Measurements from ENCODE around the gene MSRB3. TPM values are rescaled to one million over a fixed set of nuclear protein-coding genes. Genes with fewer than 3 reads are reported as not detected.

The MSRB3 gene
- total RNA-seq, 2 donors from 2014 or later: 3.6 to 14.5 TPM

DNA sequence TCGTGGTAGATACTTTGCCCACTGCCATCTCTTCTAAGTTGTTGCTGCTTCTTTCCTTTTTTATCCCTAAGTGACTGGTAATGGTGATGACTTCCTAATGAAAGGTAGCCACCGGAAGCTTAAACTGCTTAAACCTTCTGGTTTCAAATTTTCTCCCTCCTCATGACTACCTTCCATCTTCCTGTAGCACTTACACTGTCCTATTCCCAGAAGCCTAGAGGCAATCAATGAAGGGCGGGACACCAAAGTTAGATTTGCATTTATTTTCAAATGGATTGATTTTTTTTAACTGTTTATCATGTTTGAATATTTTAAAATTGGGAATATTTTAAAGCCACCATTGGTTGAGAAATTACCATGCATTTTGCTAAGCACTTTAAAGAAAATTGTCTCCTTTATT is 64.7 kb downstream of the MSRB3 start:
- ATAC-seq (no peak), DNase-seq (no peak)
- TF ChIP-seq CTCF (IDR thresholded peaks at IDR 0.05) (no peak), POLR2A (IDR thresholded peaks at IDR 0.05) (no peak)
- WGBS, 2 donors: 72 to 86% methylated on average over 3 of the region's 3 CpGs
- Histone ChIP-seq H3K36me3 (replicated peaks in 1 of 2; ENCODE audit: insufficient read depth in 1 of 2, low read depth in 2 of 2) (no peaks in the 10 kb centered on the region), H3K4me1 (no peaks in the 10 kb centered on the region), H3K27ac (no peak overlapping the region), H3K4me3 (no peak overlapping the region), H3K9me3 (no peaks in the 10 kb centered on the region), H3K27me3 (no peaks in the 10 kb centered on the region)
- intact Hi-C loops (cut with DNase I): no loop called here

- no peaks in the 10 kb centered on the region for H3K27me3 ChIP-seq
- no peaks in the 10 kb centered on the region for H3K36me3 ChIP-seq (replicated peaks in 1 of 2; ENCODE audit: insufficient read depth in 1 of 2, low read depth in 2 of 2)
- WGBS, 2 donors: 32 to 42% methylated on average over 1 of the region's 1 CpG
- no peak for TF ChIP-seq CTCF (IDR thresholded peaks at IDR 0.05)
- TF ChIP-seq POLR2A (IDR thresholded peaks at IDR 0.05): no peak
- intact Hi-C loops (cut with DNase I): no loop called here
- H3K27ac ChIP-seq: no peak overlapping the region
- ATAC-seq (no peak), DNase-seq (no peak)
- H3K4me3 ChIP-seq: no peak overlapping the region
- H3K9me3 ChIP-seq: no peaks in the 10 kb centered on the region
- no peaks in the 10 kb centered on the region for H3K4me1 ChIP-seq
Measured at GRCh38 chr12:65343801-65344200, 65.3 kb downstream of the MSRB3 start.

GRCh38 chr12:65355461-65355860 is 77.0 kb downstream of the MSRB3 start:
- no peaks in the 10 kb centered on the region for H3K27me3 ChIP-seq
- no peaks in the 10 kb centered on the region for H3K4me1 ChIP-seq
- no peaks in the 10 kb centered on the region for H3K36me3 ChIP-seq (replicated peaks in 1 of 2; ENCODE audit: insufficient read depth in 1 of 2, low read depth in 2 of 2)
- H3K9me3 ChIP-seq: no peaks in the 10 kb centered on the region
- DNase-seq (no peak), ATAC-seq (no peak)
- WGBS, 2 donors: 72 to 83% methylated on average over 3 of the region's 3 CpGs
- TF ChIP-seq CTCF (IDR thresholded peaks at IDR 0.05) (no peak), POLR2A (IDR thresholded peaks at IDR 0.05) (no peak)
- H3K27ac ChIP-seq: no peak overlapping the region
- H3K4me3 ChIP-seq: no peak overlapping the region
- intact Hi-C loops (cut with DNase I): no loop called here

DNA sequence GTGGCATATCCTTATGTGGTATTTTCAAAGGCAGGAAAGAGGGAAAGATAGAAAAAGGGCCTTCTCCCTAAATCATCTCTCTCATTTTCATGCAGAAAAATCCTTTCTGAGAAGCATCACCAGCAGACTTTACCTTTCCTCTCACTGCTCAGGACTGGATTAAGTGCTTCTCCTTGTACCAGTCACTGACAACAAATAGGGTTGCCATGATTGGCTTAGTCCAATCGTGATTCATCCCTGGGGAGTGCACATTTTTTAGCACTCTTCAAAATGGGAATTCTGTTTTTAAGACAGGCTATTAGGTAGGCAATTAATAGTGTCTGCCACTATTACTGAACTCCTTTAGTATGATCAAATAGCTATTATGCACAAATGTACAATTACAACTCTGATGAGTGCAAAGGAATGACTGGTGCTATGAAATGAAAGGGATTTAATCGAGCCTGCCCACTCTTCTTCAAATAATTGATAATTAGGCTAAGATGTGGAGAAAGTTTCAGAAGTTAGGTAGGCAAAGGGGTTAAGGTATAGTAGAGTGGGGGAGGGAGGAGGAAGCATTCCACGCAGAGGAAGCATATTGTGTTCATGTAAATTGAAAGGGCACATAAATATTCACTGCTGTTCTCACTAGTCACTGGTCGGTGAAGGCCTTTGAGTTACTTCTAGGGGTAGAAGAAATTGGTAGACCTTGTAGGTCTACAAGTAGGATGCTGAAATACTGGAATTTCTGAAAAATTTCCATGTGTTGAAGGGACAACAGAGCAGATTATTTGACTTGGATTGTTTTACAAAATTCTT is 84.0 kb downstream of the MSRB3 start:
- no peak overlapping the region for H3K4me3 ChIP-seq
- WGBS, 2 donors: 56 to 57% methylated on average over 4 of the region's 4 CpGs

More for the DNA sequence above, 84.0 kb downstream of the MSRB3 start:
- H3K4me1 ChIP-seq: no peaks in the 10 kb centered on the region
- H3K36me3 ChIP-seq (replicated peaks in 1 of 2; ENCODE audit: insufficient read depth in 1 of 2, low read depth in 2 of 2): no peaks in the 10 kb centered on the region
- no peak overlapping the region for H3K27ac ChIP-seq
- ATAC-seq: no peak
- no peak for TF ChIP-seq CTCF (IDR thresholded peaks at IDR 0.05)
- TF ChIP-seq POLR2A (IDR thresholded peaks at IDR 0.05): no peak
- H3K9me3 ChIP-seq: no peaks in the 10 kb centered on the region
- DNase-seq: no peak
- intact Hi-C loops (cut with DNase I): no loop called here
- H3K27me3 ChIP-seq: no peaks in the 10 kb centered on the region

Measured in body of pancreas (tissue), 4 donors.